Activated CD4-positive, alpha-beta memory T cell treated with anti-CD3 and anti-CD28 coated beads, Interleukin-2, amount 10 ng/mL, durations not matched to agents 7 days and 5 days (primary cell): ENCODE data around the gene IGSF21. TPM values are rescaled to one million over a fixed set of nuclear protein-coding genes. Genes with fewer than 3 reads are reported as not detected.

Experiments used
- CTCF ChIA-PET: fragments of 350-600 bp; sonication (Branson Sonifier 250); formaldehyde crosslinking; loops from one replicate; lab custom pipeline; 2021; ENCODE audit warnings: antibody characterized with exemption, inconsistent platforms; lab: Charles Lee
- POLR2A ChIA-PET: fragments of 350-600 bp; sonication (Branson Sonifier 250); formaldehyde crosslinking; loops from one replicate; lab custom pipeline; 2021; ENCODE audit warnings: antibody characterized with exemption; lab: Charles Lee
- DNase-seq: peaks from one replicate; pipeline ENCODE4 v3.0.0-alpha.2; 2020
- H3K27ac Mint-ChIP-seq: one replicate; pipeline ENCODE4 v1.8.0; 2021; ENCODE audit warnings: mild to moderate bottlenecking, mixed read lengths
- H3K27me3 Mint-ChIP-seq: one replicate; pipeline ENCODE4 v1.8.0; 2021; ENCODE audit warnings: mixed read lengths
- H3K36me3 Mint-ChIP-seq: one replicate; pipeline ENCODE4 v1.8.0; 2021; ENCODE audit warnings: low read depth, mixed read lengths
- H3K4me1 Mint-ChIP-seq: one replicate; pipeline ENCODE4 v1.8.0; 2021; ENCODE audit warnings: mixed read lengths
- H3K4me3 Mint-ChIP-seq: one replicate; pipeline ENCODE4 v1.8.0; 2021; ENCODE audit warnings: mild to moderate bottlenecking, mixed read lengths
- H3K9me3 Mint-ChIP-seq: one replicate; pipeline ENCODE4 v1.8.0; 2021; ENCODE audit warnings: mixed read lengths
- total RNA-seq, 2 experiments: library from RNA; stranded (reverse); gene quantifications; one replicate each; pipeline ENCODE4 v1.2.3, GENCODE V29; 2021

Gene IGSF21
- total RNA-seq, 2 experiments from 2014 or later = not detected

GRCh38 chr1:18085387-18086074 is 22.1 kb upstream of the IGSF21 start:
- H3K4me1 Mint-ChIP-seq = no peaks in the 10 kb centered on the region
- POLR2A ChIA-PET = no interaction called here
- CTCF ChIA-PET = no interaction called here

GRCh38 chr1:18088077-18088594 is 19.5 kb upstream of the IGSF21 start:
- CTCF ChIA-PET = no interaction called here
- Mint-ChIP-seq H3K36me3 (no peaks in the 10 kb centered on the region), H3K9me3 (no peaks in the 10 kb centered on the region), H3K4me3 (no peak overlapping the region), H3K27ac (no peak overlapping the region), H3K27me3 (no peaks in the 10 kb centered on the region), H3K4me1 (no peaks in the 10 kb centered on the region)
- POLR2A ChIA-PET = no interaction called here
- DNase-seq = no peak

More at GRCh38 chr1:18085387-18086074, 22.1 kb upstream of the IGSF21 start:
- H3K36me3 Mint-ChIP-seq = no peaks in the 10 kb centered on the region
- H3K9me3 Mint-ChIP-seq = no peaks in the 10 kb centered on the region
- H3K27me3 Mint-ChIP-seq = no peaks in the 10 kb centered on the region
- DNase-seq = no peak
- H3K27ac Mint-ChIP-seq = no peak overlapping the region
- no peak overlapping the region for H3K4me3 Mint-ChIP-seq

GRCh38 chr1:18089488-18089887 is 18.1 kb upstream of the IGSF21 start:
- peaks cover 2% of the 10 kb centered on the region for H3K9me3 Mint-ChIP-seq
- H3K4me1 Mint-ChIP-seq = no peaks in the 10 kb centered on the region
- H3K27ac Mint-ChIP-seq = no peak overlapping the region
- H3K4me3 Mint-ChIP-seq = no peak overlapping the region
- no peaks in the 10 kb centered on the region for H3K36me3 Mint-ChIP-seq
- no peak for DNase-seq
- ChIA-PET POLR2A (no interaction called here), CTCF (no interaction called here)
- no peaks in the 10 kb centered on the region for H3K27me3 Mint-ChIP-seq

- peaks cover 2% of the 10 kb centered on the region for H3K9me3 Mint-ChIP-seq
- H3K27me3 Mint-ChIP-seq = no peaks in the 10 kb centered on the region
- CTCF ChIA-PET = interaction anchor here (1.7 kb wide), 1 partner anchor 10 kb away, joined by 5 read pairs; no protein-coding TSS in a partner anchor
- POLR2A ChIA-PET = no interaction called here
- no peaks in the 10 kb centered on the region for H3K36me3 Mint-ChIP-seq
- H3K4me1 Mint-ChIP-seq = no peaks in the 10 kb centered on the region
- DNase-seq = no peak
- no peak overlapping the region for H3K4me3 Mint-ChIP-seq
- H3K27ac Mint-ChIP-seq = no peak overlapping the region
Observed at GRCh38 chr1:18090636-18091035, 17.0 kb upstream of the IGSF21 start.

GRCh38 chr1:18091660-18092446 is 15.7 kb upstream of the IGSF21 start:
- Mint-ChIP-seq H3K36me3 (no peaks in the 10 kb centered on the region), H3K4me1 (no peaks in the 10 kb centered on the region), H3K9me3 (peaks cover 2% of the 10 kb centered on the region), H3K27ac (no peak overlapping the region), H3K4me3 (no peak overlapping the region), H3K27me3 (no peaks in the 10 kb centered on the region)
- POLR2A ChIA-PET = no interaction called here
- CTCF ChIA-PET = interaction anchor here (1.7 kb wide), 1 partner anchor 9 kb away, joined by 5 read pairs; no protein-coding TSS in a partner anchor
- no peak for DNase-seq

GRCh38 chr1:18093193-18093592 is 14.4 kb upstream of the IGSF21 start:
- Mint-ChIP-seq H3K4me1 (no peaks in the 10 kb centered on the region), H3K4me3 (no peak overlapping the region), H3K36me3 (no peaks in the 10 kb centered on the region), H3K9me3 (peaks cover 2% of the 10 kb centered on the region), H3K27me3 (no peaks in the 10 kb centered on the region), H3K27ac (no peak overlapping the region)
- ChIA-PET CTCF (no interaction called here), POLR2A (no interaction called here)
- DNase-seq = no peak

GRCh38 chr1:18093646-18094045 is 14.0 kb upstream of the IGSF21 start:
- no peak overlapping the region for H3K27ac Mint-ChIP-seq
- H3K4me3 Mint-ChIP-seq = no peak overlapping the region
- ChIA-PET CTCF (no interaction called here), POLR2A (no interaction called here)
- H3K4me1 Mint-ChIP-seq = no peaks in the 10 kb centered on the region
- DNase-seq = no peak
- no peaks in the 10 kb centered on the region for H3K36me3 Mint-ChIP-seq
- peaks cover 2% of the 10 kb centered on the region for H3K9me3 Mint-ChIP-seq
- no peaks in the 10 kb centered on the region for H3K27me3 Mint-ChIP-seq

- ChIA-PET POLR2A (no interaction called here), CTCF (no interaction called here)
- no peak overlapping the region for H3K4me3 Mint-ChIP-seq
- no peaks in the 10 kb centered on the region for H3K4me1 Mint-ChIP-seq
- H3K9me3 Mint-ChIP-seq = peaks cover 2% of the 10 kb centered on the region
- DNase-seq = no peak
- no peak overlapping the region for H3K27ac Mint-ChIP-seq
- no peaks in the 10 kb centered on the region for H3K36me3 Mint-ChIP-seq
- no peaks in the 10 kb centered on the region for H3K27me3 Mint-ChIP-seq
Observed at GRCh38 chr1:18094096-18094495, 13.5 kb upstream of the IGSF21 start.

GRCh38 chr1:18097206-18097605 is 10.4 kb upstream of the IGSF21 start:
- Mint-ChIP-seq H3K9me3 (peaks cover 2% of the 10 kb centered on the region), H3K27me3 (peaks cover 7% of the 10 kb centered on the region), H3K36me3 (no peaks in the 10 kb centered on the region), H3K27ac (no peak overlapping the region), H3K4me3 (no peak overlapping the region), H3K4me1 (no peaks in the 10 kb centered on the region)
- DNase-seq = no peak
- ChIA-PET CTCF (no interaction called here), POLR2A (no interaction called here)

- H3K36me3 Mint-ChIP-seq = no peaks in the 10 kb centered on the region
- CTCF ChIA-PET = interaction anchor here (1.3 to 2.5 kb wide), 2 partner anchors 175 to 438 kb away, joined by 4 to 9 read pairs; no protein-coding TSS in a partner anchor
- H3K4me3 Mint-ChIP-seq = no peak overlapping the region
- no peaks in the 10 kb centered on the region for H3K4me1 Mint-ChIP-seq
- peaks cover 5% of the 10 kb centered on the region for H3K9me3 Mint-ChIP-seq
- peaks cover 10% of the 10 kb centered on the region for H3K27me3 Mint-ChIP-seq
- no peak for DNase-seq
- H3K27ac Mint-ChIP-seq = no peak overlapping the region
- POLR2A ChIA-PET = no interaction called here
Observed at GRCh38 chr1:18099026-18099425, 8.6 kb upstream of the IGSF21 start.

- peaks cover 10% of the 10 kb centered on the region for H3K27me3 Mint-ChIP-seq
- CTCF ChIA-PET = interaction anchor here (0.7 to 2.5 kb wide), 7 partner anchors 9 to 438 kb away, joined by 3 to 9 read pairs (median 5); no protein-coding TSS in a partner anchor
- H3K27ac Mint-ChIP-seq = no peak overlapping the region
- POLR2A ChIA-PET = no interaction called here
- no peaks in the 10 kb centered on the region for H3K4me1 Mint-ChIP-seq
- peaks cover 5% of the 10 kb centered on the region for H3K9me3 Mint-ChIP-seq
- no peak overlapping the region for H3K4me3 Mint-ChIP-seq
- H3K36me3 Mint-ChIP-seq = no peaks in the 10 kb centered on the region
- DNase-seq = no peak
Observed at GRCh38 chr1:18100060-18100459, 7.5 kb upstream of the IGSF21 start.

- no peak overlapping the region for H3K4me3 Mint-ChIP-seq
- H3K27ac Mint-ChIP-seq = no peak overlapping the region
- CTCF ChIA-PET = interaction anchor here (0.7 to 2.5 kb wide), 7 partner anchors 9 to 438 kb away, joined by 3 to 9 read pairs (median 5); no protein-coding TSS in a partner anchor
- H3K36me3 Mint-ChIP-seq = no peaks in the 10 kb centered on the region
- H3K4me1 Mint-ChIP-seq = no peaks in the 10 kb centered on the region
- H3K27me3 Mint-ChIP-seq = peaks cover 10% of the 10 kb centered on the region
- H3K9me3 Mint-ChIP-seq = peaks cover 5% of the 10 kb centered on the region
- POLR2A ChIA-PET = no interaction called here
- peak; percentile 47 for DNase-seq
Observed at GRCh38 chr1:18100491-18101063, 7.0 kb upstream of the IGSF21 start.

GRCh38 chr1:18101508-18101907 is 6.1 kb upstream of the IGSF21 start:
- CTCF ChIA-PET = interaction anchor here (1.3 to 2.5 kb wide), 3 partner anchors 10 to 439 kb away, joined by 5 to 9 read pairs (median 7); no protein-coding TSS in a partner anchor
- Mint-ChIP-seq H3K27me3 (peaks cover 13% of the 10 kb centered on the region), H3K36me3 (no peaks in the 10 kb centered on the region)

More at GRCh38 chr1:18101508-18101907, 6.1 kb upstream of the IGSF21 start:
- Mint-ChIP-seq H3K27ac (no peak overlapping the region), H3K4me3 (no peak overlapping the region), H3K4me1 (no peaks in the 10 kb centered on the region), H3K9me3 (peaks cover 5% of the 10 kb centered on the region)
- no peak for DNase-seq
- POLR2A ChIA-PET = no interaction called here
